ENCODE data around the gene SPOCK2.

- TF ChIP-seq L3MBTL2 (conservative IDR thresholded peaks at IDR 0.05) (no peak), ELF4 (IDR thresholded peaks at IDR 0.05) (no peak), ZNF384 (IDR thresholded peaks at IDR 0.05) (no peak), BHLHE40 (IDR thresholded peaks at IDR 0.05; ENCODE audit: borderline replicate concordance) (no peak), FOXK2 (IDR thresholded peaks at IDR 0.05) (no peak), FOXM1 (IDR thresholded peaks at IDR 0.05; ENCODE audit: borderline replicate concordance) (no peak), ARNT (IDR thresholded peaks at IDR 0.05) (no peak), SP1 (IDR thresholded peaks at IDR 0.05) (no peak), SUZ12 (IDR thresholded peaks at IDR 0.05) (no peak), LEF1 (IDR thresholded peaks at IDR 0.05; ENCODE audit: borderline replicate concordance) (no peak)
These were observed 21.8 kb downstream of the SPOCK2 start for GRCh38 chr10:72066318-72067284.

Measured in HEK293T (cell line).